Activated naive CD4-positive, alpha-beta T cell treated with anti-CD3 and anti-CD28 coated beads, Interleukin-2, amount 10 ng/mL, durations not matched to agents 7 days and 5 days (primary cell): Measurements from ENCODE around the gene RIPOR3.
"Not testable (repeated sequence)": the region's sequence is repeated elsewhere in the genome, so short reads cannot be mapped to it uniquely, and the experiment has no call there.

ENCODE experiments used
- CTCF ChIA-PET: fragments of 350-600 bp; sonication (Branson Sonifier 250); formaldehyde crosslinking; loops from one replicate; lab custom pipeline; 2021; ENCODE audit warnings: antibody characterized with exemption; lab: Charles Lee
- DNase-seq: peaks from one replicate; pipeline ENCODE4 v3.0.0-alpha.2; 2020
- H3K27ac Mint-ChIP-seq: one replicate; pipeline ENCODE4 v1.8.0; 2021; ENCODE audit warnings: mild to moderate bottlenecking, moderate library complexity, mixed read lengths
- H3K27me3 Mint-ChIP-seq: one replicate; pipeline ENCODE4 v1.8.0; 2021; ENCODE audit warnings: mild to moderate bottlenecking, mixed read lengths
- H3K36me3 Mint-ChIP-seq: one replicate; pipeline ENCODE4 v1.8.0; 2021; ENCODE audit warnings: mixed read lengths
- H3K4me1 Mint-ChIP-seq: one replicate; pipeline ENCODE4 v1.8.0; 2021; ENCODE audit warnings: mixed read lengths
- H3K4me3 Mint-ChIP-seq: one replicate; pipeline ENCODE4 v1.8.0; 2021; ENCODE audit warnings: mild to moderate bottlenecking, moderate library complexity, mixed read lengths
- H3K9me3 Mint-ChIP-seq: one replicate; pipeline ENCODE4 v1.8.0; 2021; ENCODE audit warnings: mixed read lengths

RIPOR3 gene

DNA sequence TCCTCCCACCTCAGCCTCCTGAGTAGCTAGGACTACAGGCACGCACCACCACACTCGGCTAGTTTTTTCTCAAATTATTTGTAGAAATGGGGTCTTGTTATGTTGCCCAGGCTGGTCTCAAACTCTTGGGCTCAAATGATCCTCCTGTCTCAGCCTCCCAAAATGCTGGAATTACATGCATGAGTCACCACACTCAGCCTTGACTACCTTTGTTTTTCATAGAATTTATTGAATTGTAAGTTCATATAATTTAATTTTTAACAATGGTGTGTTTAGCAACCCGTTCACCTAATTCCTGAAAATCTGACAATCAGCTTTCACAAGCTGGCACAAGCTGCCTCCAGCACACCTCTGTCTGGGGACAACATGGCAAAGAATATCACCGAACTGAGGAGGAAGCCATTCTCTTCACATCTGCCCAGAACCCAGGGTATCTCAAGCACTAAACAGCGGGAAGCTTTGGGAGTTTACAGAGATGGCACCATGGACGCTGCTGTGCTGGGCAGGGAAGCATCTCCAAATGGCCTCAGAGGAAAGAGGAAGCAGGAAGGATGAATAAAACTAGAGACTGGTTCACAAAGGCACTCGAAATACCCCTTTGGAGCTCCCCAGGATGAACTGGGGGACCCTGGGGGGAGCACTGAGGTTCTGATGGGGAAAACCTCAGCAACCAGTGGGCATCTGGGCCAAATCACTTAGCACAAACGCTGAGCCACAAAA lies 2.9 kb downstream of the RIPOR3 start:
- Mint-ChIP-seq H3K27me3 (peaks cover 62% of the 10 kb centered on the region), H3K4me3 (no peak overlapping the region), H3K9me3 (no peaks in the 10 kb centered on the region), H3K36me3 (no peaks in the 10 kb centered on the region), H3K4me1 (peaks cover 9% of the 10 kb centered on the region), H3K27ac (no peak overlapping the region)
- DNase-seq = no peak
- CTCF ChIA-PET = no interaction called here

DNA sequence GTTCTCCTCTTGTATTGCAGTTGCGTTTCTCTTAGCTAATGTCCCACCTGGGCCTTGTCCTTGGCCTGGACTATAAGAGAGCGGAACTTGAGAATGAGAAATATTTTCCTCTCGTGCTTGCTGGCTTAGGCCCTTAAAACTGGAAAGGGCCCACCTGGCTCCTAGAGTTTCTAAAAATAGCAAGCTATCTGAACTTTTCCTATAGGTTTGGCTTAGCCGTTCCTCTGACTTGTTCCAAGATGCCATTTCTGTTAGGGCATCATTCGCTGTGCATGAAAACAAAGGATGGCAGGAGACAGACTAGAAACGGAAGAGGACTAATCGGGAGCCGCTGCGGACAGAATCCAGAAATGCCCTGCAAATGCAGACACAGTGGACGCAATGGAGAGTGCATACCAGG lies 4.5 kb downstream of the RIPOR3 start:
- Mint-ChIP-seq H3K4me1 (peaks cover 8% of the 10 kb centered on the region), H3K27me3 (peaks cover 46% of the 10 kb centered on the region), H3K36me3 (no peaks in the 10 kb centered on the region), H3K4me3 (no peak overlapping the region), H3K9me3 (no peaks in the 10 kb centered on the region), H3K27ac (no peak overlapping the region)
- CTCF ChIA-PET = no interaction called here
- DNase-seq = no peak

DNA sequence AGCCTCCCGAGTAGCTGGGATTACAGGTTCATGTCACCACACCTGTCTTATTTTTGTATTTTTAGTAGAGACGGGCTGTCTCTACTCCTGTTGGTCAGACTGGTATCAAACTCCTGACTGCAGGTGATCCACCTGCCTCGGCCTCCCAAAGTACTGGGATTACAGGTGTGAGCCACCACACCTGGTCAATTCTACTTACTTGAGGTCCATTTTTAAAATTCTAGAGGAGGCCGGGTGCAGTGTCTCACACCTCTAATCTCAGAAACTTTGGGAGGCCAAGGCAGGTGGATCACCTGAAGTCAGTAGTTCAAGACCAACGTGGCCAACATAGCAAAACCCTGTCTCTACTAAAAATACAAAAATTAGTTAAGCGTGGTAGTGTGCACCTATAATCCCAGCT lies 7.8 kb downstream of the RIPOR3 start:
- Mint-ChIP-seq H3K27me3 (peaks cover 30% of the 10 kb centered on the region), H3K9me3 (no peaks in the 10 kb centered on the region), H3K4me1 (no peaks in the 10 kb centered on the region), H3K4me3 (no peak overlapping the region), H3K27ac (no peak overlapping the region), H3K36me3 (no peaks in the 10 kb centered on the region)
- no peak for DNase-seq
- CTCF ChIA-PET = no interaction called here

DNA sequence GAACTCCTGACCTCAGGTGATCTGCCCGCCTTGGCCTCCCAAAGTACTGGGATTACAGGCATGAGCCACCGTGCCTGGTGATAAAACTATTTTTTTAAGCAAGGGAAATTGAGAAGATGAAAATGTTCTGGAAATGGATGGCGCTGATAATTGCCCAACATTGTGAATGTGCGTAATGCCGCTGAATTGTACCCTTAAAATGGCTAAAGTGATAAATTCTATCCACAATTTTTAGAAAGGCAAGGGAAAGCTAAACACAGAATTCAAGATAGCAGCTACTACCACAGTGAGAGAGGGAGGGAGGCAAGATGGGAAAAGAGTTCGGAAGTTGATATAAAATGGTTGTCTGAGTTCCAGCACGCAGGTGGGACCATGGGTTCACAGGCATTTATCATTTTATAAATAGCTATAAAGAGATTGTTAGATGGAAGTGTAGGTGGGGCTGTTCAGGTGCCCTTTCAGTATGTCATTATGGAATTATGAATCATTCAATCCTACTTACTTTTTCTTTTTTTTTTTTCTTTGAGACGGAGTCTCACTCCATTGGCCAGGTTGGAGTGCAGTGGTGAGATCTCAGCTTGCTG lies 8.3 kb downstream of the RIPOR3 start:
- Mint-ChIP-seq H3K4me1 (no peaks in the 10 kb centered on the region), H3K9me3 (no peaks in the 10 kb centered on the region), H3K27me3 (peaks cover 26% of the 10 kb centered on the region), H3K36me3 (no peaks in the 10 kb centered on the region), H3K27ac (no peak overlapping the region), H3K4me3 (no peak overlapping the region)
- no peak for DNase-seq
- CTCF ChIA-PET = no interaction called here

DNA sequence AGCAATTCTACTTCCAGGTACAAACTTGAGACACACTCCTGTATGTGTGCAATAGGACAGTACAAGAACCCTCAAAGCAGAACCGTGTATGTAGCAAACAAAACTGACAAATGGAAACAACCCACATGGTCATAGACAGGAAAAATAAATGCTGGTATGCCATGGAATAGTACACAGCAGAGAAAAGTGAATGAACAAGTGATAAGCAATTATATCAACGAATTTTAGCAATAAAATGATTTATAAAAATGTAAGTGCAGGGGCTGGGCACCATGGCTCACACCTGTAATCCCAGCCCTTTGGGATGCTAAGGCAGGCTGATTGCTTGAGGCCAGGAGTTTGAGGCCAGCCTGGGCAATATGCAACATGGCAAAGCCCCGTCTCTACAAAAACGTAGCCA lies 9.3 kb downstream of the RIPOR3 start:
- Mint-ChIP-seq H3K4me1 (no peaks in the 10 kb centered on the region), H3K4me3 (no peak overlapping the region), H3K27me3 (peaks cover 23% of the 10 kb centered on the region), H3K36me3 (no peaks in the 10 kb centered on the region), H3K27ac (no peak overlapping the region), H3K9me3 (no peaks in the 10 kb centered on the region)
- CTCF ChIA-PET = no interaction called here
- DNase-seq = no peak

DNA sequence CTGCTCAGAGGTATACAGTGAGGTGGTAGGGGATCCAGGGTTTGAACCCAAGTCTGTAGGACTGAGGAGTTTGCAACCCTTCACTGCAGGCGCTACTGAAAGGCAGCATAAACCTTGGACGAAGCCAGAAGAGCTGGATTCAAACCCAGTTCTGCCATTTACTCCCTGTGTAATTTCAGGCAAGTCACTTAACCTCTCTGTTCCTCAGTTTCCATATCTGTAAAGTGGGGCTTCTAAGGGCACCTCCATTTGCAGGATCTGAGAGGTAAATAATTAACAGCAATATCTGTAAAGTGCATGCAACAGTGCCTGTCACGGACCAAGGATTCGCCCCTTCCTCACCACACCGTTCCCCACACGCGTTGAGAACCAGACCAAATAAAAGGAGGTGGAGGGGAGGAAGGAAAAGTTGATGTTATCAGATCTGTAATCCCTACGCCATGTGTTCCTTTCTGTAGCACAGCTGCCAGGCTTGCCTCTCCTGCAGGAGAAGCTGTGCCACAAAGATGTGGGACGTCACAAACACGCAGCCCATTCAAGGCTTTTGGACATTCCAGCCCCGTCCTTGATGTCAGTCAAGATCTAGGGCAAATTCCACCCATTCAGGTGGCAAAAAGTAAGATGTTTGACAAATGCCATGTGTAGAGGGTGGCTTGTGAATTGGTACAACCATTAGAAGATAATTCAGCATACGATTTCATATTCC lies 9.8 kb downstream of the RIPOR3 start:
- H3K27me3 Mint-ChIP-seq = peaks cover 24% of the 10 kb centered on the region

DNA sequence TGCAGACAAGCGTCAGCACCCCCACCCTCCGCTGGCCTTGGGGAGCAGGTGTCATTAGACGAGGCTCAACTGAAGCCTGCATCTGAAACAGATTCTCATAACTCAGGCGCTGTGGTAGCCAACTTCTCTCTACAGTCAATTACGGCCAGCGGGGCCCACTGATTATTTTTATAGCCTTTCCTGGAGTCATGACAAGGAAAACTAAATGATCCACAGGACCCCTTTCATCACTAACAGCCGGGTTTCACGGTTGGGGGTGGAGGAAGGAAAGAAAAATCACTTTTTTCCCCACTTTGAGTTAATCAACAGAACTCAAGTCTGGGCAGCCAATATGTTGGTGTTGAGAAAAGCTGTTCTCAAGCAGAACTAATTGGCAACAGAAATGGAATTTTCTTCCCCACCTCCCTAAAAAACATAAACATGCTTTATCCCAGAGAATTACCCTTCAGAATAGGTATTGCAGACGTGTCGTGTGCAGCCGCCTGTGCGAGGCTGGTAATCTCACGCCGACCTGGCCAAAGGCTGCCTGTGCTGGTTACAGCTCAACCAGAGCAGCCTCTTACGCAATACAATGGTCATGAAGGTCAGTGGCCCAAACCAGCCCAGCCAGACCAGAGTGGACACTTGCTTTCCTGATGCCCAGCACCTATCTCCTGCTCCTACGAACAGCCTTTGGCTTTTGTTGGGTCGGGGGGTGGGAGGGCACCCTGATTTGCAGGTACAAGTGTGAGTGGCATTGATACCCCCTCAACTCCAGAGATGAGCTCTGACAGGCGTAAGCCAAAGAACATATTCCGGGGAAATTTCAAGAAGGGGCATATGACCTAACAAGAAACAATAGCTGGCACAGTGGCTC lies 11.0 kb downstream of the RIPOR3 start:
- H3K4me1 Mint-ChIP-seq = no peaks in the 10 kb centered on the region
- DNase-seq = no peak
- H3K9me3 Mint-ChIP-seq = no peaks in the 10 kb centered on the region
- CTCF ChIA-PET = no interaction called here
- no peak overlapping the region for H3K4me3 Mint-ChIP-seq
- peaks cover 35% of the 10 kb centered on the region for H3K27me3 Mint-ChIP-seq
- no peak overlapping the region for H3K27ac Mint-ChIP-seq
- H3K36me3 Mint-ChIP-seq = no peaks in the 10 kb centered on the region

More for the DNA sequence above, 9.8 kb downstream of the RIPOR3 start:
- Mint-ChIP-seq H3K4me1 (no peaks in the 10 kb centered on the region), H3K4me3 (no peak overlapping the region), H3K27ac (no peak overlapping the region), H3K36me3 (no peaks in the 10 kb centered on the region), H3K9me3 (no peaks in the 10 kb centered on the region)
- CTCF ChIA-PET = no interaction called here
- DNase-seq = no peak

DNA sequence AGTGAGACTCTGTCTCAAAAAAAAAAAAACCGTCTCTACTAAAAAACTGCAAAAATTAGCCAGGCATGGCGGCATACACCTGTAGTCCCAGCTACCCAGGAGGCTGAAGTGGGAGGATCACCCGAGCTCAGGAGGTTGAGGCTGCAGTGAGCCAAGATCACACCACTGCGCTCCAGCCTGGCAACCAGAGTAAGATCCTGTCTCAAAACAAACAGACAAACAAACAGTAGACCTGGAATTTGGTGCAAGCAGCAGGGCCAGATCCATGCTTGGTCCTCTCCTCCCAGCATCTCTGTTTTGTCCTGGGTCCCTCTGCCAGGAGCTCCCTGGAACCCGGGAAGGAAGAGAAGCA lies 11.6 kb downstream of the RIPOR3 start:
- CTCF ChIA-PET = no interaction called here
- H3K4me1 Mint-ChIP-seq = no peaks in the 10 kb centered on the region

DNA sequence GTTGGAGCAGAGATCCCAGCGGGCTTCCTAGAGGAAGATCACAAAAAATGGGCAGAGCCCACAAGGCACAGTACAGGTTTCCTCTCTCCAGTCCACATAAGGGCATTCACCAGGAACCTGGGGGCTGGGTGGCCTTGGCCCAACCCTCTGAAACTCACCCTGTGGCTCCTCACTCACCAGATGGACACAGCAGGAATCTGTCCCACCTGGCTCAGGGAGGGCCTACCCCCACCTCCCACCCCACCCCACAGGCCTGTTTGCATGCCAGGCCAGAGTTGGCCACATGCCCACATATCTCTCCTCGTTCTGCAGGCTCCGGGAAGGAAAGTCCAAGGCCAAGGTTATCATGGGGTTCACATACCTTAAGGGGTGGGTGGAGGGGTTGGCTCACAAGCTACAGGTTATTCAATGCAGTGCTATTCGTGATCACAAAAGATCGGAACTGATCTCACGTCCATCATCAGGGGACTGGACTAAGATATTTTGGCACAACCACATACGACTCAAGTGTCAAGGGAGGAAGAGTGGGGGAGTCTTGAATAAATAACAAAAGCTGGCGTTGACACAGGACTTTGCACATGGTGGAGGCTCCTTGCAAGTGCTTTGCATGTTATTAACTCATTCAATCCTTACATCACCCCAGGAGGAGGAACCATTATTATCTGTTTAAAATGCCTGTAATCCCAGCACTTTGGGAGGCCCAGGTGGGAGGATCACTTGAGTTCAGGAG lies 13.0 kb downstream of the RIPOR3 start:
- DNase-seq = no peak
- Mint-ChIP-seq H3K36me3 (no peaks in the 10 kb centered on the region), H3K9me3 (no peaks in the 10 kb centered on the region), H3K27ac (no peak overlapping the region), H3K27me3 (peaks cover 33% of the 10 kb centered on the region), H3K4me3 (no peak overlapping the region), H3K4me1 (no peaks in the 10 kb centered on the region)
- CTCF ChIA-PET = no interaction called here

More for the DNA sequence above, 11.6 kb downstream of the RIPOR3 start:
- Mint-ChIP-seq H3K27ac (no peak overlapping the region), H3K9me3 (no peaks in the 10 kb centered on the region), H3K4me3 (no peak overlapping the region), H3K27me3 (peaks cover 35% of the 10 kb centered on the region), H3K36me3 (no peaks in the 10 kb centered on the region)
- DNase-seq = no peak

DNA sequence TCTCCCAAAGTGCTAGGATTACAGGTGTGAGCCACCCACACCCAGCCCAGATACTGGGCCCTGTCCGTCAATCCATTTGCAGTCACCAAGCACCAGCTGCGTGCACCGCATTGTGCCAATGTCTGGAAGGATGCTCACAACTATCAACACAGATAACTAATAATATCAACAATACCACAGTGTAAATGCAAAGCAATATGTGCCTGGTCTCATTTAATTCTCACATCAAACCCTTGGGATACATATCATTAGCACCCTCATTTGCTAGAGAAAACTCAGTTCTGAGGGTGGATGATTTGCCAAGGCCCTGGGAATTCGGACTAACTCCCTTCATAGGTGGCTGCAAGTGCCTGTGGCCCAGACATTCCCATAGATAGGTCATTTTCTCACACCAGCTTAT lies 14.5 kb downstream of the RIPOR3 start:
- Mint-ChIP-seq H3K9me3 (no peaks in the 10 kb centered on the region), H3K27me3 (peaks cover 36% of the 10 kb centered on the region), H3K4me3 (no peak overlapping the region), H3K4me1 (no peaks in the 10 kb centered on the region), H3K27ac (no peak overlapping the region), H3K36me3 (no peaks in the 10 kb centered on the region)
- CTCF ChIA-PET = no interaction called here
- no peak for DNase-seq

DNA sequence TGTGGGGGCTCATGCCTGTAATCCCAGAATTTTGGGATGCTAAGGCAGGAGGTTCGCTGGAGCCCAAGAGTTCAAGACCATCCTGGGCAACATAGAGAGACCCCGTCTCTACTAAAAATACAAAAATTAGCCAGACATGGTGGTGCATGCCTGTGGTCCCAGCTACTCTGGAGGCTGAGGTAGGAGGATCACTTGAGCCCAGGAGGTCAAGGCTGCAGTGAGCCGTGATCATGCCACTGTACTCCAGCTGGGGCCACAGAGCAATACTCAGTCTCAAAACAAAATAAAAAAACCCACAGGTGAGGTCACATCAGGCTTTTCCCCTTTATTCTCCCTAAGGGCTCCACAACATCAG lies 15.0 kb downstream of the RIPOR3 start:
- H3K4me3 Mint-ChIP-seq, H3K36me3 Mint-ChIP-seq, H3K27ac Mint-ChIP-seq, DNase-seq, H3K9me3 Mint-ChIP-seq, CTCF ChIA-PET, H3K4me1 Mint-ChIP-seq: not testable (repeated sequence)
- H3K27me3 Mint-ChIP-seq = peaks cover 36% of the 10 kb centered on the region

DNA sequence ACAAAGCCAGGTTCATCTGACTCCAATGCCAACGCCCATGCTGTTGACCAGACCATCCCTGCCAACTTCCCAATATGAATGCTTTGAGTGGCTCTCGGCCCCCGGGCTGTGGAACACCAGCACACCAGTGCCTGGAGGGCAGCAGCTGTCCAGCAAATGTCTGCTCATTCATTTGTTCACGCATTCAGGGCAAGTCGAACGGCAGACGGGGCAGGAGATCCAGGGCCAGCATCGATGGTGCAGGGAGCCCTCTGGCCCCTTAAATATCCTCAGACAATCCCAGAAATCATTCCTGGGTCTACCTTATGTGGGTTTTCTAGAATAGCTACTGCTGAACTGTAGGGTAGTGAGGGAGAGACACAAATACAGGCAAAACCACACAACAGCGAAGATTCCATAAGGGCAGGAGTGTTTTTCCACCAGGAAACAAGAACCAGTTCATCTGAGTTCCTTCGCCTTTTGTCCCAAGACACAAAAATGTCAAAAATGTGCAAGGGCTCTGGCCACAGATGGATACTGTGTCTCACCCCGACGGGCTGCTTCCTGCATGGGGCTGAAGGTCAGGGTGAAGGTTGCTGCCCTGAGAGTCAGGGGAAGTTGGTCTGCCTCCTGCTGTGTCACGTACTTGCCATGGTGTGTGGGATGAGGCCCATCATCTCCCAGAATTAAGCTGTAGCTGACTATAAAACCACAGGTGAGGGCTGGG lies 15.5 kb downstream of the RIPOR3 start:
- no peaks in the 10 kb centered on the region for H3K4me1 Mint-ChIP-seq
- H3K27me3 Mint-ChIP-seq = peaks cover 30% of the 10 kb centered on the region
- H3K27ac Mint-ChIP-seq = no peak overlapping the region
- DNase-seq = no peak
- CTCF ChIA-PET = no interaction called here
- no peak overlapping the region for H3K4me3 Mint-ChIP-seq
- no peaks in the 10 kb centered on the region for H3K36me3 Mint-ChIP-seq
- H3K9me3 Mint-ChIP-seq = no peaks in the 10 kb centered on the region

DNA sequence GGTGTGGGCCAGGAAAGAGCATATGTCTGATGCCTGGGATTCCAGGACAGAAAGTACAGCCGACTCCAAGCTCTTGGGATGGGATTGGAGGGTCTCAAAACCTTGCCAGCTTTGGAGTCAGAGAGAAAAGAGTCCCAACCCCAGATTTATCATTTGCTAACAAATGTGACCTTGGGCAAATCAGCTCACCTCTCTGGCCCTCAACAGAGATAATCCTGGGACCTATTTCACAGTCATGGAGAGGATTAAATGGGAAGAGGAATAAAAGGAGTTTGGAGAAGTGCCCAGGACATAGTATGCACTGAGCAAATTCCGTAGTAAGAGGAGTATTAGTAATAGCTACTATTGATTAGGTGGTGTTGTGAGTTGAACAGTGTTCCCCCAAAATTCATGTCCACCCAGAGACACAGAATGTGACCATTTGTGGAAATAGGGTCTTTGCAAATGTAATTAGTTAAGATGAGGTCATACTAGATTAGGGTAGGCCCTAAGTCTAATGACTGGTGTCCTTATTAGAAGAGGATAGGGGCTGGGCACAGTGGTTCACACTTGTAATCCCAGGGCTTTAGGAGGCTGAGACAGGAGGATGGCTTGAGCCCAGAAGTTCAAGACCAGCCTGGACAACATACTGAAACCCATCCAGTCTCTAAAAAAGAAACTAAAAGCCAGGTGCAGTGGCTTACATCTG lies 17.1 kb downstream of the RIPOR3 start:
- no peak overlapping the region for H3K27ac Mint-ChIP-seq
- H3K27me3 Mint-ChIP-seq = peaks cover 19% of the 10 kb centered on the region
- CTCF ChIA-PET = no interaction called here
- no peak for DNase-seq
- H3K4me3 Mint-ChIP-seq = no peak overlapping the region
- H3K36me3 Mint-ChIP-seq = no peaks in the 10 kb centered on the region
- no peaks in the 10 kb centered on the region for H3K4me1 Mint-ChIP-seq
- H3K9me3 Mint-ChIP-seq = no peaks in the 10 kb centered on the region
